NCI-H128 (cell line): Measurements from ENCODE around the gene NCOA5.

Experiments used
- DNase-seq: peaks from one replicate; lab custom pipeline; 2025; ENCODE audit not compliant: unreplicated experiment; lab: John Stamatoyannopoulos, UW

The NCOA5 gene

DNA sequence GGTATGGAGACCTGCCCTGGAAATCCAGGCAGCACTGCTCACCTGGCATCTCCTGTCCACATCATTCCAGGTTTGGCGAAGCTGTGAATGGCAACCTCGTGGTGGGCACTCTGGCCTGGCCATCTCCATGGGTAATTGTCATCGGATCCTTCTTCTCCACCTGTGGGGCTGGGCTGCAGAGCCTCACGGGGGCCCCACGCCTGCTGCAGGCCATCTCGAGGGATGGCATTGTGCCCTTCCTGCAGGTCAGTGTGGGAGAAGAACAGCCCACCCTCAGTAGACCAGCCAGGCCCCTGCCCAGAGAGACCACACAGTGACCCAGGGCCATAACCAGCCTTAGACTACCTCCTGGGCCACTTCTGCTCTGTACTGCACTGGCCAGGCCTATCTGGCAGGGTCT, 44.9 kb downstream of the NCOA5 start:
- no peak for DNase-seq

GRCh38 chr20:46043556-46043955, 46.2 kb downstream of the NCOA5 start:
- no peak for DNase-seq

DNA sequence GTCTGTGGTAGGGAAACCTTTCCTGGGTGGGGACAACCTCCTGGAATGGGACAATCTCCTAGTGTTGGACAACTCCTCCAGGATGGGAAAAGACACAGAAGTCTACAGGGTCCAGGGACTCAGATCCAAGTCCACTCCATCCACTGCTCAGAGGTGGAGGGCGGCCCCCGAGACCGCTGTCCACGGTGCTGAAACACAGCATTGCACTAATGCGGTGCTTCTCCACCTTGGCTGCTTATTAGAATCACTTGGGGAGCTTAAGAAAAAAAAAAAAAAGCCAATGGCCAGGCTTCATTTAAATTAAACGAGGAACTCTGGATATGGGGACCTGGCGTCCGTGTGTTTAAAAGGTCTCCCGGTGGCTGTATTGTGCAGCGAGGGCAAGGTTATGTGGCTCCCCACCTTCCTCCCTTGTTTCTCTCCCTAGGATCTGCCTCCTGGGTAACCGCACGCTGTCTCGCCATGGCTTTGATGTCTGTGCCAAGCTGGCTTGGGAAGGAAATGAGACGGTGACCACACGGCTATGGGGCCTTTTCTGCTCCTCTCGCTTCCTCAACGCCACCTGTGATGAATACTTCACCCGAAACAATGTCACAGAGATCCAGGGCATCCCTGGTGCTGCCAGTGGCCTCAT, 48.7 kb downstream of the NCOA5 start:
- no peak for DNase-seq

DNA sequence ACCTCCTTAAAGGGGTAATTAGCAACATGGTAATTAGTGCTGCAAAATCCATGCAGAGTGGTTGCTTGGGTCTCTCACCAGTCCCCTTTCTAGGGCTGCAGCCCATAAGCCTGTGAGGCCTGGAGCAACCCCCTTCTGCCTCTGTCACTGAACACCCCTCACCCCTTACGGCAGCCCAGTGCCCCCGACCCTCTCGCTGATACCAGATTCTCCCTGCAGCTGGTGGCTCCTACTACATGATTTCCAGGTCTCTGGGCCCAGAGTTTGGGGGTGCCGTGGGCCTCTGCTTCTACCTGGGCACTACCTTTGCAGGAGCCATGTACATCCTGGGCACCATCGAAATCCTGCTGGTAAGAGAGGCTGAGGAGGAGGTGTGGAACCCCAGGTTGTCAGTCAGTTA, 52.7 kb downstream of the NCOA5 start:
- no peak for DNase-seq

GRCh38 chr20:46036370-46036769, 53.4 kb downstream of the NCOA5 start:
- no peak for DNase-seq

GRCh38 chr20:46035713-46036112, 54.0 kb downstream of the NCOA5 start:
- DNase-seq: no peak

- no peak for DNase-seq
These were observed 54.5 kb downstream of the NCOA5 start for GRCh38 chr20:46035253-46035652.

GRCh38 chr20:46034039-46034438, 55.7 kb downstream of the NCOA5 start:
- no peak for DNase-seq

- peak; percentile 37 for DNase-seq
These were observed 58.0 kb downstream of the NCOA5 start for GRCh38 chr20:46031701-46032254.

- DNase-seq: no peak
These were observed 58.7 kb downstream of the NCOA5 start for GRCh38 chr20:46031014-46031569.

DNA sequence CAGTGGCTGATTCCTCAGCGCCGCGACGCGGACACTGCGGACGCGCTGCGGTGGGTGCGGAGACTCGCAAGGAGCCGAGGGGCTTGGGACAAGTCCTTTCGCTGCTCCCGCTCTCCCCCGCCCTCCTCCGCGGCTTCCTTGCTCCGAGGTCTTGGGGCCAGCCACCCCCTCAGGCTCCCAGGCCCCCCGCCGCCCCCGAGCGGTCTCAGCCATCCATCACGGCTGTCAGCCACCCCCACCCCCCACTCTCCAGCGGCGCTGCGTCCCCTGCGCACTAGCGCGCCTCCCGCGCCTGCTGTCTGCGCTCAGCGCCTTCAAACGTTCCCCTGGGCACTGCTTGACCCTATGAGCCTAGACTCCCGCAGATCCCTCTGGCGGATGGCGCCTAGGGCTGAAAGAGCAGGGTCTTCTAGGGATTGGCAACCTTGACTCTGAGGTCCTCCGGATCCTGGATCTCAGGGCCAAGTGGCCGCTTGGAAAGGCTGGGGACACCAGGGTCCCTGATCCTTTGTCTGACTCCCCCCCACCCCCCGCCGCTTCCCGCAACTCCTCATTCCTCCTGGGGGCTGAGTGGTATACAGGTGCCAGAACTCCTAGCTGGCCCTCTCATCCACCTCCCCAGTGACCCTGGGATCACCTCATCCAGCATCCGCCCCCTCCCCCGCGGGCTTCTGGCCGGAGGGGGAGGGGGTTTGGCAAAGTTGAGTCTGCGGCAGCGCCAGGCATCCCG, 59.3 kb downstream of the NCOA5 start:
- no peak for DNase-seq

DNA sequence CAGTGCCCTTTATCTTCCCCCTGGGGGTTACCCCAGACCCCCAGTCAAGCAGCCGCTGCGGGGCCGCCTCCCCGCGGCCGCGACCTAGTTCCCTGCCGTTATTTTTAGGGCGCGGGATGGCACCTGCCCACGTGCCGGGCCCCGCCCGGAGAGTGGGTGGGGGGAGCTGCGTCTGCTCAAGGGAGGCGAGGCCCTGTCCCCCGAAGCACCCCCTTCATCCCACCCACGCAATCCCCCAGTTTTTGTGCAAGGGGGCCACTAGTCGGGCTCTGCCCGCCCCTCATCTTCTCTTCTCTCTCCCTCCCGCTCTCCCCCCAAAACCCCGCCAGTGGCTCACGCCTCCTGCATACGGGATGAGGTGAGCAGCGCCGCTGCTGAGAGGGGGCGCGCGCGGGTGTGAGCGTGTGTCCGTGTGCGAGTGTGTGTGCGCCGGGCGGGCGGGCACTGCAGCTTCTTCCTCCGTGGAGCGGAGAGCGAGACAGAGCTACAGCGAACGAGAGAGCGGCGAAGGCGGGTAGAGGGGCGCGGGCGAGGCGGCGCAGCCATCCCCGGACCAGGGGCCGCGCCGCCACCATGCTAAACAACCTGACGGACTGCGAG, 60.9 kb downstream of the NCOA5 start, which contains the start of gene SLC12A5:
Gene SLC12A5, plus strand, starts transcription at position 444 of the 600 bp plus-strand sequence. Its CDS starts 130 bp downstream, at position 574.
- no peak for DNase-seq

DNA sequence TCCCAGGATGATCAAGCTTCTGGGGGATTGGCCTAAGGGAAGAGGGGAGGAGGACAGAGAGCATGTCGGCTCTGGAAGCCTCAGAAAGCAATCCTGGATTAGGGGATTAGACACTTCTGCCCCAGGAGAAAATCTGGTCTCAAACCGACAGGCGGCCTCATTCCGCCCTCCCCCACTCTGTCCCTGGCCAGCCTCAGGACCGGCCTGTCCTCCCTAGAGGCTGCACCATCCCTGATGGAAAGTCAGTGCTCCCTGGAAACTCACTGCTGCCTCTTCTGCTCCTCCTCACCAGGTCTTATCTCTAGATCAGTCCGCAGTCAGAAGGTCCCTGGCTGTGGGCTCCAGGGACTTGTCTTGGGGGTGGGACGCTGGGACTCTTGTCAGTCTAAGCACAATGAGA, 61.7 kb downstream of the NCOA5 start:
- DNase-seq: no peak

GRCh38 chr20:46027245-46027853, 62.4 kb downstream of the NCOA5 start:
- DNase-seq: no peak

GRCh38 chr20:46025376-46025783, 64.4 kb downstream of the NCOA5 start:
- DNase-seq: no peak

DNA sequence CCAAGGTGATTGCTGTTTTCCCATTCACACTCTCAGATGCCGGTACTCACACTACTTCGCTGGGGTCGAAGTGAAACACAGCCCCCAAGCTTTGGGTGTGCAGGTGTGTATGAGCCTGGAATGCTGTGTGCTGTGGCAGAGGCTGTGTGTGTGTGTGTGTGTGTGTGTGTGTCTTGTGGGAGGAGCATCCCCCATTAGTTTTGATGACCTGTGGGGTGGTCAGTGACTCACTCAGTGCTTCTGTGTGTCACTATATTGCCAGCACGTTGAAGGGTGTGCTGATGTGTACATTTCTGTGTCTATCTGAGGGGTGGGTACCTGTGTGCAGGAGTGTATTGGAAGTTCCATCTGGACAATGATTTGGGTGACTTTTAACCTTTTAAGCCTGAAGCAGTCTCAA, 65.8 kb downstream of the NCOA5 start:
- no peak for DNase-seq

GRCh38 chr20:46023148-46023484, 66.6 kb downstream of the NCOA5 start:
- DNase-seq: no peak

DNA sequence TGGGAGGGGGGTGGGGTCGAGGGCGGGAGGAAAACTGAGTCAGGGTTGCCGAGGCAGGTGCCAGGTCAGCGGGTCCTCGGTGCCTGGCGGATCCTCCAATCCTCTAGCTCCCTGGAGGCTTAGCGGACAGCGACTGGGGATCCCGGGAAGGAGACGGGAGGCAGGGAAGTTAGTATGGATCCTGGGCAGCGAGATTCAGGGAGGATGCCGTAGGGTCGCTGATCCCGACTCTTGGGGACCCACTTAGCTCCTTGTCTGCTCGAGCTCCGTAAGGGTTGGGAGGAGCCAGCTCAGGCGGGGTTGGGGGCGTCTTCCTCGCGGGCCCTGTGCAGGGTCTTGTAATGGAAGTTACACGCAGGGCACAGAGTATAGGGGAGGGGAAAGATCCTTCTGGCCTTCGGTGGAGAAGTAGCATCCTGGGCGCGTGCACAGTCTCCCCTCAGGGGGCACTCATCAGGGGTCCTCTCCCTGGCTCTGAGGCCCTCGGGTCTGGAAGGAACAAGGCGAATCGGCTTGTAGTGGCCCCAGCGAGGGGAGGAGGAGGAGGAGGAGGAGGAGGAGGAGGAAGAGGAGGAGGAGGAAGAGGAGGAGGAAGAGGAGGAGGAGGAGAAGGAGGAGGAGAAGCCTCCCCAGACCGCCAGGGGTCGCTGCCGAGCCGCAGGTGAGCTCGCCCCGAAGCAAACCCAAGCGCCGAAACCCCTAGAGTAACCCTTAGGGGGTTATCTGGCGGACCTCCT, 67.2 kb downstream of the NCOA5 start:
- peak; percentile 63 for DNase-seq

GRCh38 chr20:46021361-46022359, 68.1 kb downstream of the NCOA5 start:
- DNase-seq: peak; percentile 70
